Natural killer cell (primary cell): ENCODE results near the gene PTPN21. TPM values are rescaled to one million over a fixed set of nuclear protein-coding genes. Genes with fewer than 3 reads are reported as not detected.

Source experiments
- ATAC-seq, 3 donors: fragments of 150-1000 bp in 2 of 3; fragments of 200-7000 bp in 1 of 3; cut with Tn5 transposase; 1 replicate in 1 of 3; 2 replicates in 2 of 3; pipeline ENCODE4 v1.10.0; 2021; ENCODE audit warnings: mild to moderate bottlenecking in 2 of 3, moderate library complexity in 2 of 3
- DNase-seq, 2 donors: peaks; one replicate each; pipeline versions ENCODE4 v3.0.0 to v3.0.0-alpha.2; 2013 to 2021; ENCODE audit warnings: mixed read lengths in 1 of 2
- H3K27ac ChIP-seq: one replicate; pipeline ENCODE4 v1.5.1; 2013; ENCODE audit warnings: mild to moderate bottlenecking, low read length
- H3K27me3 ChIP-seq: one replicate; pipeline ENCODE4 v1.6.1; 2013; ENCODE audit warnings: low read length; ENCODE audit not compliant: control insufficient read depth, insufficient read depth
- H3K36me3 ChIP-seq: one replicate; pipeline ENCODE4 v1.6.1; 2013; ENCODE audit warnings: low read length; ENCODE audit not compliant: control insufficient read depth, insufficient read depth
- H3K4me1 ChIP-seq: one replicate; pipeline ENCODE4 v1.6.1; 2013; ENCODE audit warnings: low read length; ENCODE audit not compliant: control insufficient read depth, insufficient read depth
- H3K4me3 ChIP-seq: one replicate; pipeline ENCODE4 v1.5.1; 2013; ENCODE audit warnings: low read length
- H3K9me3 ChIP-seq: one replicate; pipeline ENCODE4 v1.6.1; 2013; ENCODE audit warnings: low read length; ENCODE audit not compliant: control insufficient read depth, insufficient read depth
- H3K27ac Mint-ChIP-seq, 2 donors: one replicate each; pipeline ENCODE4 v1.8.0; 2022; ENCODE audit warnings: mild to moderate bottlenecking in 2 of 2, mixed read lengths in 2 of 2, moderate library complexity in 1 of 2
- H3K27me3 Mint-ChIP-seq, 2 donors: one replicate each; pipeline ENCODE4 v1.8.0; 2022; ENCODE audit warnings: low read depth in 2 of 2, mixed read lengths in 2 of 2
- H3K36me3 Mint-ChIP-seq: one replicate; pipeline ENCODE4 v1.8.0; 2022; ENCODE audit warnings: mixed read lengths
- H3K4me1 Mint-ChIP-seq, 2 donors: one replicate each; pipeline ENCODE4 v1.8.0; 2022; ENCODE audit warnings: mixed read lengths in 2 of 2
- H3K4me3 Mint-ChIP-seq: one replicate; pipeline ENCODE4 v1.8.0; 2022; ENCODE audit warnings: mild to moderate bottlenecking, moderate library complexity, mixed read lengths
- H3K9me3 Mint-ChIP-seq, 2 donors: one replicate each; pipeline ENCODE4 v1.8.0; 2022; ENCODE audit warnings: mixed read lengths in 2 of 2
- CTCF ChIP-seq: fragments of 200-600 bp; IDR thresholded peaks from one replicate; pipeline ENCODE4 v1.8.0; 2022; ENCODE audit warnings: antibody characterized with exemption
- WGBS: methylation state at CpG from one replicate; pipeline ENCODE4 v1.1.7; 2013; ENCODE audit warnings: missing lambda C conversion rate; ENCODE audit not compliant: insufficient coverage; 5-methylcytosine and 5-hydroxymethylcytosine counted together
- intact Hi-C: fragments of 100-400 bp; cut with micrococcal nuclease; formaldehyde crosslinking; loops from one replicate; pipeline ENCODE4 v1.14.2; 2022
- total RNA-seq, 4 donors: library from RNA; stranded (reverse); fragments of 120-200 nt in 1 of 4; gene quantifications; one replicate each; pipeline versions ENCODE4 v1.2.3 to v1.2.4, GENCODE V29; 2013 to 2022

The PTPN21 gene
- total RNA-seq, 3 donors from 2014 or later (not counting 1 experiment from before 2014, with no cell fraction given), result 0.15 TPM; not detected in 2

- Histone ChIP-seq H3K27ac (no peak overlapping the region), H3K36me3 (no peaks in the 10 kb centered on the region), H3K27me3 (peaks cover 58% of the 10 kb centered on the region), H3K4me3 (peak overlapping the region; percentile 34), H3K9me3 (no peaks in the 10 kb centered on the region), H3K4me1 (peaks cover 17% of the 10 kb centered on the region)
- H3K27me3 Mint-ChIP-seq, result peaks cover 34 to 47% of the 10 kb centered on the region in 2 donors
- TF ChIP-seq CTCF, result no peak
- H3K4me3 Mint-ChIP-seq, result peak overlapping the region; percentile 73
- DNase-seq (no peak), ATAC-seq (no peak)
- no peak overlapping the region for H3K27ac Mint-ChIP-seq
- intact Hi-C loops, result no loop called here
- 26% methylated on average over 23 of the region's 23 CpGs for WGBS
- H3K9me3 Mint-ChIP-seq, result no peaks in the 10 kb centered on the region
- H3K36me3 Mint-ChIP-seq, result no peaks in the 10 kb centered on the region
- H3K4me1 Mint-ChIP-seq, result peaks cover 9 to 15% of the 10 kb centered on the region in 2 donors
Observed at GRCh38 chr14:88551980-88552431, 2.8 kb downstream of the PTPN21 start.

- Mint-ChIP-seq H3K36me3 (no peaks in the 10 kb centered on the region), H3K27me3 (peaks cover 29 to 39% of the 10 kb centered on the region in 2 donors), H3K9me3 (no peaks in the 10 kb centered on the region), H3K4me3 (peak overlapping the region; percentile 73), H3K4me1 (peaks cover 9 to 15% of the 10 kb centered on the region in 2 donors), H3K27ac (no peak overlapping the region)
- no peak for TF ChIP-seq CTCF
- peaks cover 52% of the 10 kb centered on the region for H3K27me3 ChIP-seq
- 25% methylated on average over 50 of the region's 50 CpGs for WGBS
- H3K36me3 ChIP-seq, result no peaks in the 10 kb centered on the region
- no peak overlapping the region for H3K27ac ChIP-seq
- intact Hi-C loops, result no loop called here
- H3K4me1 ChIP-seq, result peaks cover 17% of the 10 kb centered on the region
- H3K4me3 ChIP-seq, result peak overlapping the region; percentile 34
- ATAC-seq (peak; percentile 44 to 67 (median 52)), DNase-seq (peak; percentile 49 to 55)
- no peaks in the 10 kb centered on the region for H3K9me3 ChIP-seq
Observed at GRCh38 chr14:88551094-88551870, 3.5 kb downstream of the PTPN21 start.

GRCh38 chr14:88550078-88550477, 4.7 kb downstream of the PTPN21 start:
- Mint-ChIP-seq H3K27ac (no peak overlapping the region), H3K4me1 (peaks cover 9 to 15% of the 10 kb centered on the region in 2 donors), H3K9me3 (no peaks in the 10 kb centered on the region), H3K4me3 (peak overlapping the region; percentile 9), H3K27me3 (peaks cover 25 to 28% of the 10 kb centered on the region in 2 donors), H3K36me3 (no peaks in the 10 kb centered on the region)
- ATAC-seq (no peak), DNase-seq (no peak)
- peaks cover 17% of the 10 kb centered on the region for H3K4me1 ChIP-seq
- TF ChIP-seq CTCF, result no peak
- WGBS, result 92% methylated on average over 15 of the region's 15 CpGs
- H3K27me3 ChIP-seq, result peaks cover 40% of the 10 kb centered on the region
- no peak overlapping the region for H3K4me3 ChIP-seq
- no peak overlapping the region for H3K27ac ChIP-seq
- no peaks in the 10 kb centered on the region for H3K9me3 ChIP-seq
- H3K36me3 ChIP-seq, result no peaks in the 10 kb centered on the region
- intact Hi-C loops, result no loop called here
